GM12874 (cell line): ENCODE results near the gene PAIP2B.
A peak's percentile ranks its signal among the peaks of the same experiment; 100 is the strongest.

Experiments
- CTCF ChIP-seq: IDR thresholded peaks from 2 replicates; pipeline ENCODE4 v1.5.1; 2011; ENCODE audit warnings: low read depth, mild to moderate bottlenecking, control low read depth, low read length, moderate library complexity; ENCODE audit not compliant: insufficient read depth

PAIP2B gene

DNA sequence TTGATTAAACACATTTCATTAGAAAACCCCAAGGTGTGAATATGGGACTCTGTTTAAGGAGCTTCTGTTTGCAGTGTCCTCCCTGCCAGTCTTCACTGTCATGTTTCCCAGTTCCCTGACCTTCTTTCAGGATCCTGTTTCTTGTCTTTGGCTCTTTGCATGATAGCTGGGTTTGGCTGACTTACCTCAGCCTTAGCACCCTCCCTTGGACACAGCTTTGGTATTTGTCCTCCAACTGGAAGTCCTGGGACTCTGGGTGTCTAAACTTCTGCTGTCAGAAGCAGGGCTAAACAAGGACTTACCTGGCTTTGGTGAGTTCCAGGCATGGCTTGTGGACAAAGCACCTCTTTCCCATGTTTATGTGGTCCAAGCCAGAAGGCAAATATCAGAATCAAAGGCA lies 11.2 kb upstream of the PAIP2B start:
- TF ChIP-seq CTCF: no peak

DNA sequence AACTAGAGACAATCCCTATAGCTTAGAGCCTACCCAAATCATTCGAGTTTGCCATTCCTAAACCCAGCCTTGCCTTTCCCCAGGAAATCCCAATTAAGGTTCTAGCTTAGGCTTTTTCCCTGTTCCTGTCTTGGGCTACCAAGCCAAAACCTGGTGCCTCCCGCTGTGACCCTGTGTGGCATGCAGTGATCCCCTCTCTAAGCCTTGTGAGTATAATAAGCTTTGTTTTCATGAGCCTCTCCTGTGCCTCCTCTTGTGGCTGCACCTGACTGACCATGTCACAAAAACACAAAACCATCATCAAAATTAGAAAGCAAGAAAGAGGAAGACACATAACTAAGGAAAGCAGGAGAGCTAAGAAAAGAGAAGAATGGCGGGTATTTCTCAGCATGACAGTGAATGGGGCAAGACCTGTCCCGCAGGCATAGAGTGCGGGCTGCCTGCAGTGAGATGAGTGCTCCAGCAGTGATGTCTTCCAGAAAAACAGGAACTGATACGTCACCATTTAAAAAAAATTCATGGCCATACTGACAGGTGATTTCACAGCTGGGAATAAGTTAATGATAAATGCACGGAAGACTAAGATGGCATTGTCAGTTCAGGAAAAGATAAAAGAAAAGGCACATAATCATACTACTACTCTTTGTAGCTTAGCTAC lies 9.2 kb upstream of the PAIP2B start:
- TF ChIP-seq CTCF: no peak

DNA sequence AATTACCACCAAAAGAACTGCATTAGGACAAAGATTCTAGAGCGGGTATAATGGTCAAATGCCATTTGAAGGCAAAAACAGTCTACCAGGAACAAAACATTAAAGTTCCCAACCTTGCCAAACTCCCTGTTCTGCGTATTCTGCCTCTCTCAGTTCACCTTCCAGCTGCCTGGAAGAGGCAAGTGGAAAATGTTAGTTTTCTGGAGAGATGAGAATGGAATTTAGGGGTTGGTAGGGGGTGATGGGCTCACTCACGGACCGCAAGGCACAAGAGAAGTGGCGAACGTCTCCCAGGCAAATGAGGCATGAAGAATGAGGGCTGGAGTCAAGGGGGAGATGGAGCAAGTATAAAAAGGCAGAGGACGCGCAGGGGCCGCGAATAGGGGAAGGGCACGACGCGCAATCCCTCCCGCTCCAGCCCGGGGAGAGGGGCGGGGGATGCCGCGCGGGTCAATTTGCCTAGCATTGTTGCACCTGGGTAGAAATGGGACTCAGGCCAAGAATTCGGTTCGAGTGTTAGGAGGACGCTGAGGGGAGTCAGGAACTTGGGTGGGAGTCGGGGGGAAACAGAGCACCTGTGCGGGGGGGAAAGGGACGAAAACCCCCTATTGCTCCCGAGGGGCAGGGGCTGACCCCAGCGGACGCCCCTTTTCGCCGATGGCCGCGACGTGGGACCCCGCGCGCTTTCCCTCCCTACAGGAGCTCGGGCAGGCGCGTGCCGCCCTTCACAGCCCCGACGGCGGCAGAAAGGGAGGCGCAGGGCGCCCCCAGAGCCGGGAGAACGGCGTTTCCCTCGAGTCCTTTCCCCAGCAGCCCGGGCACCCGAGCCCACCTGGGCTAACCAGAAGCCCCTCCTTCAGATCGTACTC lies 573 bp downstream of the PAIP2B start:
- no peak for TF ChIP-seq CTCF

GRCh38 chr2:71224935-71225334 lies 2.0 kb downstream of the PAIP2B start:
- no peak for TF ChIP-seq CTCF

- TF ChIP-seq CTCF: no peak
Measured at GRCh38 chr2:71224457-71224856, 2.4 kb downstream of the PAIP2B start.

- TF ChIP-seq CTCF: 0 out of 2 replicates have a peak, but pooled peaks have one; percentile 5
Measured at GRCh38 chr2:71223767-71224333, 3.1 kb downstream of the PAIP2B start.

DNA sequence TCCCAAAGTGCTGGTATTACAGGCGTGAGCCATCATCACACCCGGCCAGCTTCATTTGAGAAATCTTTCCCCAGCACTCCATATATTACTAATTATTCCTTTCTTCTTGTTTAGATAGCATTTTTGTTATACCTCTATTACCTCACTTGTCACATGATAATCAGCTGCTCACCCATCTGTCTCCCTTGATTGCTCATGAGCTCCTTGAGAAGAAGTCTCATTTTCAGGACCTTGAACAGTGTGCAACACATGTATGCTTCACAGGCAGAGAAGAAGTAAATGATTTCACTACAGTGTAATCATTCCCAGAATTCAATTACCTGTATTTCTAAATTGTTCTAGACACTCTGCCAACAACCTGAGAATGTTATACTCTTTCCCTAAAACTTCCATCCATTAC lies 6.2 kb downstream of the PAIP2B start:
- TF ChIP-seq CTCF: no peak
